Measurements from ENCODE around the gene TIGD4.

Gene TIGD4

DNA sequence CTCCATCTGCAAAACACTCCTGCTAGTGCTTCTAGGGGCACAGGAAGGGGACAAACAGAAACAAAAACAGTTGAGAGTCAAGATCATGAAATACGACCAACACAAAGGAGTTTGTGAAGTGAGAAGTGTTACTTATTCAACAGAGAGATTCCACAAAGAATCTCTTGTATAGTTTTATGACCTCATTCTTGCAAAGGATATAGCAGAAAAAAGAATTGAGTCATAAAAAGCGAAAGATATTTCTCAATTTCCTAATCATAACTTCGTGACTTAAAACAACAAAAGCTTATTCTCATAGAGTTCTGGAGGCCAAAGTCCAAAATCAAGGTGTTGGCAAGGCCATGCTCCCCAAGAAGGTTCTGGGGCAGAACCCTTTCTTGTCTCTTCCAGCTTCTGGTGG, 40.7 kb downstream of the TIGD4 start:
- no peak overlapping the region for H3K4me3 ChIP-seq (replicated peaks; ENCODE audit: low read depth, low read length)
- TF ChIP-seq, protein P1, sequence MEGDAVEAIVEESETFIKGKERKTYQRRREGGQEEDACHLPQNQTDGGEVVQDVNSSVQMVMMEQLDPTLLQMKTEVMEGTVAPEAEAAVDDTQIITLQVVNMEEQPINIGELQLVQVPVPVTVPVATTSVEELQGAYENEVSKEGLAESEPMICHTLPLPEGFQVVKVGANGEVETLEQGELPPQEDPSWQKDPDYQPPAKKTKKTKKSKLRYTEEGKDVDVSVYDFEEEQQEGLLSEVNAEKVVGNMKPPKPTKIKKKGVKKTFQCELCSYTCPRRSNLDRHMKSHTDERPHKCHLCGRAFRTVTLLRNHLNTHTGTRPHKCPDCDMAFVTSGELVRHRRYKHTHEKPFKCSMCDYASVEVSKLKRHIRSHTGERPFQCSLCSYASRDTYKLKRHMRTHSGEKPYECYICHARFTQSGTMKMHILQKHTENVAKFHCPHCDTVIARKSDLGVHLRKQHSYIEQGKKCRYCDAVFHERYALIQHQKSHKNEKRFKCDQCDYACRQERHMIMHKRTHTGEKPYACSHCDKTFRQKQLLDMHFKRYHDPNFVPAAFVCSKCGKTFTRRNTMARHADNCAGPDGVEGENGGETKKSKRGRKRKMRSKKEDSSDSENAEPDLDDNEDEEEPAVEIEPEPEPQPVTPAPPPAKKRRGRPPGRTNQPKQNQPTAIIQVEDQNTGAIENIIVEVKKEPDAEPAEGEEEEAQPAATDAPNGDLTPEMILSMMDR (IDR thresholded peaks at IDR 0.05; ENCODE audit: low read depth, low read length, missing control alignments), result no peak
- DNase-seq (ENCODE audit: extremely low read depth, low read depth), result no peak

DNA sequence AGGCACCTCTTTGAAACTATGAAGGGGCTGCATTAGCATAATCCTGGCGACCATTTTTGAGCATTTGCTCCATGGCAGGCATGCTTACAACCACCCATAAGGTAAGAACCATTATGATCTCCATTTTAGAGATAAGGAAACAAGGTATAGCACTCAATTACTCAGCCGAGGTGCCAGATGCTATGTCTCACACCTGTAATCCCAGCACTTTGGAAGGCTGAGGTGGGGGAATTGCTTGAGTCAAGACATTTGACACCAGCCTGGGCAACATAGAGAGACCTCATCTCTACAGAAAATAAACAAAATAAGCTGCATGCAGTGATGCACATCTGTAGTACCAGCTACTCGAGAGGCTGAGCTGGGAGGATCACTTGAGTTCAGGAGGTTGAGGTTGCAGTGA, 43.6 kb downstream of the TIGD4 start:
- DNase-seq (ENCODE audit: extremely low read depth, low read depth), result no peak
- no peak overlapping the region for H3K4me3 ChIP-seq (replicated peaks; ENCODE audit: low read depth, low read length)
- TF ChIP-seq, protein P1 (IDR thresholded peaks at IDR 0.05; ENCODE audit: low read depth, low read length, missing control alignments), result no peak

DNA sequence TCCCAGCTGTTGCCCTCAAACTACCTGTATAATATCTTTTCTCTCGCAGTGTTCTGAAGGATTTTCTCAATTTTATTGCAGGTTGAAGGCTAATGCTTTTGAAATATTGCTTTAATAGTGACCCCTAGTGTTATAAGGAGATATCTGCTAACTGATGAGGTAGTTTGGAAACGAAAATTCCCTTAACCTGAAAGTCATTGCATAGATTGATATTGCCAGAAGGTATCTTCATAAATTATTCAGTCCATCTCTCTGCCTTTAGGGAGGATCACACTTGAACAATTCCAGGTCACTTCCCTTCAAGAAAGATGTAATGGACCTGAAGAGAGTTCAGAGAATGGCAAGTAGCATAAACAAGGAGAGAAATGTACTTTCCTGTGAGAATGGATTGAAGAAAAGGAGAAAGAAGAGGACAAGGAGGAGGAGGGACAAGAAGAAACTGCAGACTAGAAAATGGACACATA, 44.1 kb downstream of the TIGD4 start:
- H3K4me3 ChIP-seq (replicated peaks; ENCODE audit: low read depth, low read length), result no peak overlapping the region
- no peak for DNase-seq (ENCODE audit: extremely low read depth, low read depth)
- TF ChIP-seq, protein P1 (IDR thresholded peaks at IDR 0.05; ENCODE audit: low read depth, low read length, missing control alignments), result peak; percentile 42

DNA sequence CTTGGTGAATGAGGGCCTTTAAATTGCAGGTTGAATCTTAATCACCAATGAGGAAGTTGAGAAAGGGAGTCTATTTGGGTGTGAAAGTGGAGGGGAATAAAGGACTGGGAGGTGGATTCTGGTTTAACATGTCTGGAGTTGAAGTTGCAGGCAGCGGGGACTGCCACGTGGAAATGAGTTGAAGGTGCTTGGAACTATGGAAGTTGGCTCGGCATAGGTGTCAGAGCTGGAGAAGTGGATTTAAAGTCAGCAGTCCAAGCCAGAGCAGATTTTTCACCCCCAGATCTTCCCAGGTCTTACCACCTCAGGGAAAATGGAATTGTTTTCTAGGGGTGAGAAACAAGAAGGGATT, 44.9 kb downstream of the TIGD4 start:
- no peak for DNase-seq (ENCODE audit: extremely low read depth, low read depth)
- TF ChIP-seq, protein P1 (IDR thresholded peaks at IDR 0.05; ENCODE audit: low read depth, low read length, missing control alignments), result no peak
- no peak overlapping the region for H3K4me3 ChIP-seq (replicated peaks; ENCODE audit: low read depth, low read length)

DNA sequence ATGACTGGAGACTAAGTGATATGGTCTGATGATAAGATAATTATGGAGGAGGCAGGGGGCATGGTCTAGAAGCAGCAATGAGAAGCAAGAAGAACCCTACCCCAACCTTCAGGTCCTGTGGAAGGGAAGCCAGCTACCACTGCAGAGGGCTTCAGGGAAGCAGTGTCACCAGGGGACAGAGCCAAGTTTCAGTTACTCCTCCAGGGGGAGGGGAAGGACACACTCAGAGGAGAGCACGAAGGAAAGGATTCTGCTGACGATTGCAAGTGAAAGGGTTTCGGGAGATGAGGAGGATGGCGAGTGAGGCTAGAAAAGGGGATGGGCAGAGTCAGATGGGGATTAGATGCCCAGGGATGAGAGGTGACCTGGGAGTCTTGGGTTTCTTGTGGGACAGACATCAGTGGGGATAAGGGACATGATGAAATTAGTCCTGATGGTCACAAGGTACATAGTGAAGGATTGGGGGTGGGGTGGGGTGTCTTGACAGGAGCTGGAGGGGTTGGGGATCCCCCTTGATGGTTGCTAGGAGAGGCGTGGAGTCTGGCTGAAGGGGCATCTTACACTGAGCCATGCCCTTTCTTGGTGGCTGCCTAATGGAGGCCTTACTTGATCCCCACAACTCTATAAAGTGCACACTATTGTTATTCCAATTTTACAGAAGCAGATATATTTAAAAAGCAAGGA, 45.4 kb downstream of the TIGD4 start:
- no peak for DNase-seq (ENCODE audit: extremely low read depth, low read depth)
- no peak overlapping the region for H3K4me3 ChIP-seq (replicated peaks; ENCODE audit: low read depth, low read length)
- TF ChIP-seq, protein P1 (IDR thresholded peaks at IDR 0.05; ENCODE audit: low read depth, low read length, missing control alignments), result no peak

DNA sequence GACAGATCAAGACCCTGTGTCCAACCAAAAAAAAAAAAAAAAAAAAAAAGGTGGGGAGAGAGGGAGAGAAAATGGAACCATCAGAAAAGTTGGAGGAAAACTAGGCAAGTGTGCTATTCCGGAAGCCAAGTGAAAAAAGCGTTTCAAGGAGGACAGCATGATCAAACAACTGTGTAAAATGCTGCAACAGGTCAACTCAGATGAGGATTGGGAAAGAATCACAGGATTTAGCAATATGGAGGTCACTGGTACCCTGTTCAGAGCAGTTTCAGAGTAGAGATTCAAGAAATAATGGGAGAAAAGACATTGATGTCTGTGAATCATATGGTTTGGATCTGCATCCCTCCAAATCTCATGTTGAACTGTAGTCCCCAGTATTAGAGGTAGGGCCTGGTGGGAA, 47.5 kb downstream of the TIGD4 start:
- DNase-seq (ENCODE audit: extremely low read depth, low read depth), result no peak
- TF ChIP-seq, protein P1 (IDR thresholded peaks at IDR 0.05; ENCODE audit: low read depth, low read length, missing control alignments), result no peak
- H3K4me3 ChIP-seq (replicated peaks; ENCODE audit: low read depth, low read length), result no peak overlapping the region

DNA sequence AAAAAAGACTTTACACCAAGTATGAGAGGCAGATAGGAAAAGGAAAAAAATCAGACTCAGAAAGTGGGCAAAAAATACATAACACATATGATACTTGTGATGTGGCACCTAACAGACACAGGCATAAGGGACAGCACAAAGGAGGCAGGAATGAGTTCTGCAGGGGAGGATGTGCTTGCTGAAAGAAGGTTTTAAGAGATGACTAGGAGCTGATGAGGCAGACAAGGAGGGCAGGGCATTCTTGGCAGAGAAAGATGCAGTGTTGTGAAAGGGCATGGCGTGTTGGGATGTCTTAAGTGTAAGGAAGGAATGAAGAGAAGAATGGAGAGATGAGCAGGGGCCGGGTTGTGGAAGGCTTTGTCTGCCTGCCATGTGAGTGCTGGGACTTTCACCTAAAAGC, 50.1 kb downstream of the TIGD4 start:
- no peak overlapping the region for H3K4me3 ChIP-seq (replicated peaks; ENCODE audit: low read depth, low read length)
- TF ChIP-seq, protein P1 (IDR thresholded peaks at IDR 0.05; ENCODE audit: low read depth, low read length, missing control alignments), result no peak
- DNase-seq (ENCODE audit: extremely low read depth, low read depth), result no peak
